Measurements from ENCODE around the gene PRRX2. TPM values are rescaled to one million over a fixed set of nuclear protein-coding genes. Genes with fewer than 3 reads are reported as not detected.

Gene PRRX2
- total and polyA plus RNA-seq, 9 donors, result 0.20 to 4.0 (median 0.77) TPM

GRCh38 chr9:129762985-129763926 lies 97.8 kb downstream of the PRRX2 start:
- H3K4me3 ChIP-seq, result no peak overlapping the region
- DNase-seq, result peak in 4 of 5 donors; percentile 40 to 67 (median 56)

GRCh38 chr9:129765764-129766317 lies 100.4 kb downstream of the PRRX2 start:
- no peaks in the 10 kb centered on the region for H3K27me3 ChIP-seq
- no peak overlapping the region for H3K4me3 ChIP-seq
- WGBS, 3 donors, result 93 to 95% (median 94%) methylated on average over 4 of the region's 4 CpGs
- no peak for TF ChIP-seq POLR2A (IDR thresholded peaks at IDR 0.05)
- no peak for TF ChIP-seq EP300 (IDR thresholded peaks at IDR 0.05)
- no peak for TF ChIP-seq CTCF (IDR thresholded peaks at IDR 0.05)
- H3K27ac ChIP-seq, result no peak overlapping the region
- H3K9me3 ChIP-seq, result no peaks in the 10 kb centered on the region
- intact Hi-C loops (cut with DNase I), result no loop called here
- peaks cover 8% of the 10 kb centered on the region for H3K4me1 ChIP-seq (ENCODE audit: insufficient read depth)
- no peak for DNase-seq
- H3K36me3 ChIP-seq, result no peaks in the 10 kb centered on the region

More at GRCh38 chr9:129762985-129763926, 97.8 kb downstream of the PRRX2 start:
- peak overlapping the region in 1 of 2 donors; percentile 34 for H3K27ac ChIP-seq
- no peaks in the 10 kb centered on the region for H3K36me3 ChIP-seq
- no peaks in the 10 kb centered on the region for H3K9me3 ChIP-seq
- peaks cover 8% of the 10 kb centered on the region for H3K4me1 ChIP-seq (ENCODE audit: insufficient read depth)
- TF ChIP-seq POLR2A (IDR thresholded peaks at IDR 0.05) (no peak), EP300 (IDR thresholded peaks at IDR 0.05) (no peak), CTCF (IDR thresholded peaks at IDR 0.05) (no peak)
- intact Hi-C loops (cut with DNase I), result loop anchor here in 1 of 4 donors (5.0 kb wide), 1 partner anchor 51 kb away; no protein-coding TSS in a partner anchor
- no peaks in the 10 kb centered on the region for H3K27me3 ChIP-seq
- WGBS, 3 donors, result 58 to 65% (median 63%) methylated on average over 13 of the region's 13 CpGs

- TF ChIP-seq EP300 (IDR thresholded peaks at IDR 0.05) (no peak), POLR2A (IDR thresholded peaks at IDR 0.05) (no peak), CTCF (IDR thresholded peaks at IDR 0.05) (no peak)
- 96 to 97% (median 97%) methylated on average over 6 of the region's 6 CpGs for WGBS, 3 donors
- H3K4me1 ChIP-seq (ENCODE audit: insufficient read depth), result peaks cover 1% of the 10 kb centered on the region
Measured at GRCh38 chr9:129768486-129768885, 103.0 kb downstream of the PRRX2 start.

DNA sequence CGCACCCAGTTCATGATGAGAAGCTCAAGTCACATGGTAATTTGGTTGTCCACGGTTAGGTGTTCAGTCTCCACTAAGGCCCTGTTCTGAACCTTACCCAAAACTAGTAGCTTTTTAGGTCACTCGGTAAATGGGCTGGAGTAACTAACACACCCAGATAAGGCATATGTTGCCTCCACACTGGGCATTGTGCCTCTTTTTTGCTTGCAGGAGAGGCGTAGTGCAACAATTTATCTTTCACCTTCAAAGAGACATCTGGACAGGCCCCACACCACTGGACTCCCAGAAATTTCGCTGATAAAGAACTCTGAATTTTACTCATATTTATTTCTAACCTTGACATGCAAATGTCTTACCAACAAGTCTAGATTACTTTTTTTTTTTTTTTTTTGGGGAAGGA lies 104.2 kb downstream of the PRRX2 start:
- Histone ChIP-seq H3K4me3 (no peak overlapping the region), H3K27me3 (no peaks in the 10 kb centered on the region), H3K4me1 (ENCODE audit: insufficient read depth) (no peaks in the 10 kb centered on the region), H3K36me3 (no peaks in the 10 kb centered on the region), H3K27ac (no peak overlapping the region), H3K9me3 (no peaks in the 10 kb centered on the region)
- TF ChIP-seq POLR2A (IDR thresholded peaks at IDR 0.05) (no peak), CTCF (IDR thresholded peaks at IDR 0.05) (no peak), EP300 (IDR thresholded peaks at IDR 0.05) (no peak)
- intact Hi-C loops (cut with DNase I), result loop anchor here in 1 of 4 donors (10.0 kb wide), 1 partner anchor 635 kb away; no protein-coding TSS in a partner anchor
- WGBS, 3 donors, result 49 to 59% (median 51%) methylated on average over 5 of the region's 5 CpGs
- DNase-seq, result no peak

More at GRCh38 chr9:129768486-129768885, 103.0 kb downstream of the PRRX2 start:
- no peaks in the 10 kb centered on the region for H3K27me3 ChIP-seq
- no peaks in the 10 kb centered on the region for H3K36me3 ChIP-seq
- H3K9me3 ChIP-seq, result no peaks in the 10 kb centered on the region
- DNase-seq, result no peak
- no peak overlapping the region for H3K27ac ChIP-seq
- no peak overlapping the region for H3K4me3 ChIP-seq
- intact Hi-C loops (cut with DNase I), result no loop called here
